ENCODE results near the gene FAM120B.

The FAM120B gene

GRCh38 chr6:170270984-170271593 is 35.5 kb upstream of the FAM120B start:
- Histone ChIP-seq H3K4me3 (replicated peaks; ENCODE audit: insufficient read depth, low read length) (no peak overlapping the region), H3K27ac (replicated peaks) (no peak overlapping the region), H3K27me3 (ENCODE audit: insufficient read depth, poor library complexity, severe bottlenecking) (peaks cover 5% of the 10 kb centered on the region)
- no peak for DNase-seq (ENCODE audit: low read depth in 1 of 2, low spot score in 1 of 2)
- TF ChIP-seq CTCF (IDR thresholded peaks at IDR 0.05; ENCODE audit: insufficient read depth, low read length), result no peak
- TF ChIP-seq SPI1 (IDR thresholded peaks at IDR 0.05; ENCODE audit: borderline replicate concordance, low read depth), result no peak
- TF ChIP-seq REST (IDR thresholded peaks at IDR 0.05; ENCODE audit: insufficient replicate concordance, low read depth), result no peak
- no peak for TF ChIP-seq POLR2AphosphoS5 (IDR thresholded peaks at IDR 0.05; ENCODE audit: low read depth)
- TF ChIP-seq GABPA (IDR thresholded peaks at IDR 0.05; ENCODE audit: low read depth), result no peak

GRCh38 chr6:170271771-170272314 is 34.7 kb upstream of the FAM120B start:
- Histone ChIP-seq H3K27ac (replicated peaks) (no peak overlapping the region), H3K4me3 (replicated peaks; ENCODE audit: insufficient read depth, low read length) (peak overlapping the region; percentile 35), H3K27me3 (ENCODE audit: insufficient read depth, poor library complexity, severe bottlenecking) (peaks cover 5% of the 10 kb centered on the region)
- DNase-seq (ENCODE audit: low read depth in 1 of 2, low spot score in 1 of 2), result peak; percentile 45 to 69
- no peak for TF ChIP-seq REST (IDR thresholded peaks at IDR 0.05; ENCODE audit: insufficient replicate concordance, low read depth)
- TF ChIP-seq GABPA (IDR thresholded peaks at IDR 0.05; ENCODE audit: low read depth), result no peak
- TF ChIP-seq CTCF (IDR thresholded peaks at IDR 0.05; ENCODE audit: insufficient read depth, low read length), result no peak
- TF ChIP-seq SPI1 (IDR thresholded peaks at IDR 0.05; ENCODE audit: borderline replicate concordance, low read depth), result no peak
- TF ChIP-seq POLR2AphosphoS5 (IDR thresholded peaks at IDR 0.05; ENCODE audit: low read depth), result no peak

GRCh38 chr6:170272341-170273065 is 34.1 kb upstream of the FAM120B start:
- TF ChIP-seq CTCF (IDR thresholded peaks at IDR 0.05; ENCODE audit: insufficient read depth, low read length) (no peak), GABPA (IDR thresholded peaks at IDR 0.05; ENCODE audit: low read depth) (no peak), POLR2AphosphoS5 (IDR thresholded peaks at IDR 0.05; ENCODE audit: low read depth) (no peak)
- DNase-seq (ENCODE audit: low read depth in 1 of 2, low spot score in 1 of 2), result no peak
- H3K27me3 ChIP-seq (ENCODE audit: insufficient read depth, poor library complexity, severe bottlenecking), result peaks cover 5% of the 10 kb centered on the region
- no peak overlapping the region for H3K27ac ChIP-seq (replicated peaks)
- peak overlapping the region; percentile 35 for H3K4me3 ChIP-seq (replicated peaks; ENCODE audit: insufficient read depth, low read length)

Measured in HL-60 (cell line).